NCI-H1417 treated with DMSO at 0.1 percent for 48 hours (cell line): ENCODE results near the gene HNRNPC.
"Not testable (repeated sequence)": the region's sequence is repeated elsewhere in the genome, so short reads cannot be mapped to it uniquely, and the experiment has no call there.

Experiments used
- DNase-seq: peaks from one replicate; lab custom pipeline; 2025; lab: John Stamatoyannopoulos, UW

The HNRNPC gene

DNA sequence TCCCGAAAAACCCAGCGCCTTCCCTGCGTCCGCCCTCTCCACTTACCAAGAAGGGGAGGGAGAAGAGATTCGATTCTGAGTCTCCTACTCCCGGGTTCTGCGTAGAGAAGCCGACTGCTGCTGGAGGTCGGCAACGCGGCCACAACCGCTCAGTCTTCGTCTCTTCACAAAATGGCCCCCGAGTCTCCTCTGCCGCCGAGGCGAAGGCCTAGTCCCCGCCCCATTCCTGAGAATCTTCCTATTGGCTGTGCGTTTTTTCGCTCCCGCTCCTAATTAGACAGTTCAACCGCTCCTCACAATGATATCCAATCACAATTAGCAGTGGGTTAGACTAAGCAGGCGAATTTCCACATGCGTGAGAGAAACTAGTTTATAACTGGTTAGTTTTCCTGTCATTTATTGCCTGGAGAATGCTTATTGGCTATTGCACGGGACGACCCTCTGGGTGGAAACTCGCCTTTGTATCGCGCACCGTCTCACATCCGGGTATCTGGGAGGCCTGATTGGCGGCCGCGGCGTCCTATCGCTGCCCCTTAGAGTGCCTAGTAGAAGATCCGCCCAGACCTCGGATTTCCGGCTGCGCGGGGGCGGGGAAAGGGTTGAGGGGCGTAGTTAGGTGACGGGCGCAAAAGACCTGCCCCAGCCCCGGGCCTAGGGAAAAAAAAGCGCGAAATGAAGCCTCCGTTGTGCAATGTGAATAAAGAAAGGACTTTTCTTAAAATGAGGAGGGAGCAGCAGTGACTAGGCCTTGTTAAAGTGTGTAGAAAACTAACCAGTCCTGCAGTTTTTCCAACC is at the start of gene HNRNPC:
Gene HNRNPC (minus strand): TSS at position 191 of the 795 bp plus-strand sequence. CDS start 35,249 bp downstream, outside the sequence.
- DNase-seq: peak; percentile 100

DNA sequence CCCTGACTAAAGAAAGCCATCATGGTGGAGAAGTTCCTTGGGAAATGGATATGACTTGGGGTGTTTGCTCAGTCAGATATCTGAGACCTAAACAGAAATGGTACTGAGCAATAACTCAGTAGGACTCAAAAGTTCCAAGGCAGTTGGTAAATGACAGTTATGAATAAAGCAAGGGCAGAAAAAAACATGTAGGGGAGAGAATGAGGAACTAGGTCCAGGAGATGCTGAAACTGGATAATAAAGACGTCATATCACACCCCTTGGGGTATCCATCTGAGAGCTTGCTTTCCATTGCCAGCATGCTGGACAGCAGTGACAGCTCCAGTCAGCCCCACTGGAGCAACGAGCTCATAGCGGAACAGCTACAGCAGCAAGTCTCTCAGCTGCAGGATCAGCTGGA is 48.2 kb upstream of the HNRNPC start:
- DNase-seq: no peak

DNA sequence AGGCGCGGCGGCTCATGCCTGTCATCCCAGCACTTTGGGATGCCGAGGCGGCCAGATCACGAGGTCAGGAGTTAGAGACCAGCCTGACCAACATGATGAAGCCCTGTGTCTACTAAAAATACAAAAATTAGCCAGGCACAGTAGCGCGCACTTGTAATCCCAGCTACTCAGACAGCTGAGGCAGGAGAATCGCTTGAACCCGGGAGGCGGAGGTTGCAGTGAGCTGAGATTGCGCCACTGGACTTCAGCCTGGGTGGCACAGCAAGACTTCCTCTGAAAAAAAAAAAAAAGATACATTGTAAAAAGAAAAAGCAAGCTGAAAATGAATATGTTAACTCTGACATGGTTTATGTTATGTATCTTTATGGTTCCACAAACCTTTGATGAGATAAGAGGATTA is 44.3 kb upstream of the HNRNPC start:
- DNase-seq: no peak

DNA sequence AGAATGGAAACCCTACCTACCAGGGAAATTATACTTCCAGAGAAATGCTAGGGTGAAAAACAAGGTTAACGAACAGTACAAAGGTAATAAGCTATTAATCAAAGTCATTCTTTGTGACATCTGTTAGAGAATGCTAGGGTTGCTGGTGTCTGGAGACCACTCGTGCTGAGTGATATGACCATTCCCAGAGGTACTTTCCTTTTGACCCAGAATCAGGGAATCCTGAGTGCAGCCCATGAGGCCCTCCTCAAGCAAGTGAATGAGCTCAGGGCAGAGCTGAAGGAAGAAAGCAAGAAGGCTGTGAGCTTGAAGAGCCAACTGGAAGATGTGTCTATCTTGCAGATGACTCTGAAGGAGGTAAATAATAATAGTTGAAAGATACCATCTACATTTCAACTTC is 42.4 kb upstream of the HNRNPC start:
- no peak for DNase-seq

DNA sequence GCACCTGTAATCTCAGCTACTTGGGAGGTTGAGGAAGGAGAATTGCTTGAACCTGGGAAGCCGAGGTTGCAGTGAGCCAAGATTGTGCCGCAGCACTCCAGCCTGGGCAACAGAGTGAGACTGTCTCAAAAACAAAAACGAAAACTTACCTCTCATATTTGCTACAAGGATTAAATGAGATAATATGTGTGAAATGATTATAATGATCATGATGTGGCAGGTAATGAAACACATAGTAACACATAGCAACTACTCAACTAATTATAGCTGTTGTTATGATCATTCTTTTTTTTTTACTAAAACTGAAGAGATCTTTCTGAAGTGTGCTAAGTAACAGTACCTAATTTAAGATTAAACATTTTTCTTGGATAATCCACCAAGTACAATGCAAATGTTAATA is 40.7 kb upstream of the HNRNPC start:
- DNase-seq: no peak

DNA sequence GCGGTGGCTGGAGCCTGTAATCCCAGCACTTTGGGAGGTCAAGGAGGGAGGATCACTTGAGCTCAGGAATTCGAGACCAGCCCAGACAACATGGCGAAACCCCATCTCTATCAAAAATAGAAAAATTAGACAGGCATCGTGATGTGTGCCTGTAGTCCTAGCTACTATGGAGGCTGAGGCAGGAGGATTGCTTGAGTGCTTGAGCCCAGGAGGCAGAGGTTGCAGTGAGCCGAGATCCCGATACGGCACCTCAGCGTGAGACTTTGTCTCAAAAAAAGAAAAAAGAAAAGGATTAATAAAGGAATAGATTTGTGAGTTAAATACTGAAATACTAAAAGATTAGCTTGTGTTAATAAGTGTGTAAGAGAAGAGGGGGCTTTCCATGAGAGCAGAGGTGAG is 40.0 kb upstream of the HNRNPC start:
- no peak for DNase-seq

DNA sequence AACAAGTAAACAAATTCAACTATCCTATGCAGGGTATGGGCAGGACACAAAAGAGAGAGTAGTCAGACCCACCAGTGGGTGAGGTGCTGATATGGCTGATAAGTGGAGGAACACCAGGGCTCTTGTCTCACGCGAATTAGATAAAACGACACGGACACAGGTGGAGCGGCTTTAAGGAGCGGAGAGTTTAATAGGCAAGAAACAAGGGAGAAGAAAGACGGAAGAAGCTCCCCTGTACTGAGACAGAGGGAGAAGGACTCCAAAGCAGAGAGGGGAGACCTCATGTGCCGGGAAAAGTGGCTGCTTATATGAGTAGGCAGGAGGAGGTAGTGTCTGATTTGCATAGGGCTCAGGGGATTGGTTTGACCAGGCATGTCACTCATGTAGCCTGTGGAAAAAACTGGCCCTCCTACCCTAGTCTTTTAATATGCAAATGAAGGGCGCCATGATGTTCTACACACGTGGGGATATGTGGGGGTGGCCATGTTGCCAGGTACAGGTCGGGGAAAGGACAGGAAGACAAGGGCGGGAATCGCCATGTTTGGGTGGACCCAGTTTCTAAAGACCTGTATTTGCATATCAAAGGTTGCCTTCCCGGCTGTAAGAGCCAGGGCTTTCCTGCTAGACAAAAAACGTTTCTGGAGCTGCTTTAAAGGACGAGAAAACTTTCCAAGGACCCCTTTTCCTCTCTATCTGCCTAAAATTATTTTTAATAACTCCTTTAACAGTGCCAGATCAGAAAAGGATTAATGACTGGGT is 39.4 kb upstream of the HNRNPC start:
- peak; percentile 81 for DNase-seq

DNA sequence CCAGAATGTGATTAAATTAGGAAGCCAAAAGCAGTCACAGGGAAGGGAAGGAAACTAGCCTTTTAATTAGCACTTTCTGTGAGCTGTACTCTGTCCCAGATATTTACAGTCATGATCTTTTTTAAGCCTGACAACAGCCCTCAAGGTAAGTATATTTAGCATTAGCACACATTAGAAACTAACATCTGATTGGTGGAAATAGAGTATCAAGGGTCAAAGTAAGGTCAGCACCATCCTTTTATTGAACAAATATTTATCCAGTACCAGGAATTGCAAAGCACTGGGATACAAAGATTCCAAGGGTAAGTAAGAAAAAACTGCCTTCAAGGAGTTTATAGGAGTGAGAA is 38.9 kb upstream of the HNRNPC start:
- DNase-seq: peak; percentile 16

DNA sequence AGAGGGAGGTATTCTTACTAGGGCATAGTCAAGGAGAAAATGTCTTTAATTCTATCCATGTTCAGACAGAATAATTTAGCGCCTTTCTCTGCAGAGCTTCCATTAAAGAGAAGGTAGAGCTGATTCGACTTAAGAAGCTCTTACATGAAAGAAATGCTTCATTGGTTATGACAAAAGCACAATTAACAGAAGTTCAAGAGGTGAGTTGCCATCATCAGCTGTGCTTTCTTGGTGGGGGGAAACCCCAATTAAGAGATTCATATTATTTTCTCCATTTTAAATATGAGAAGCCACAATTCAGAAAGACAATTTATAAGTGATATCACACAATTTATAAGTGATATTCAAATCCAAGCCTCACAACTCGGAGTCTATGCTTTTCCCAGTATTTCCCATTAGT is 38.4 kb upstream of the HNRNPC start:
- no peak for DNase-seq

DNA sequence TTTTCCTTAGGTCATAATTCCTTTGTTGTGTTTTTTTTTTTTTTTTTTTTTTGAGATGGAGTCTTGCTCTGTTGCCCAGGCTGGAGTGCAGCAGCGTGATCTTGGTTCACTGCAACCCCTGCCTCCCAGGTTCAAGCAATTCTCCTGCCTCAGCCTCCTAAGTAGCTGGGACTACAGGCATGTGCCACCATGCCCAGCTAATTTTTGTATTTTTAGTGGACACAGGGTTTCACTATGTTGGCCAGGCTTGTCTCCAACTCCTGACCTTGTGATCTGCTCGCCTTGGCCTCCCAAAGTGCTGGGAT is 33.5 kb upstream of the HNRNPC start:
- not testable (repeated sequence) for DNase-seq

DNA sequence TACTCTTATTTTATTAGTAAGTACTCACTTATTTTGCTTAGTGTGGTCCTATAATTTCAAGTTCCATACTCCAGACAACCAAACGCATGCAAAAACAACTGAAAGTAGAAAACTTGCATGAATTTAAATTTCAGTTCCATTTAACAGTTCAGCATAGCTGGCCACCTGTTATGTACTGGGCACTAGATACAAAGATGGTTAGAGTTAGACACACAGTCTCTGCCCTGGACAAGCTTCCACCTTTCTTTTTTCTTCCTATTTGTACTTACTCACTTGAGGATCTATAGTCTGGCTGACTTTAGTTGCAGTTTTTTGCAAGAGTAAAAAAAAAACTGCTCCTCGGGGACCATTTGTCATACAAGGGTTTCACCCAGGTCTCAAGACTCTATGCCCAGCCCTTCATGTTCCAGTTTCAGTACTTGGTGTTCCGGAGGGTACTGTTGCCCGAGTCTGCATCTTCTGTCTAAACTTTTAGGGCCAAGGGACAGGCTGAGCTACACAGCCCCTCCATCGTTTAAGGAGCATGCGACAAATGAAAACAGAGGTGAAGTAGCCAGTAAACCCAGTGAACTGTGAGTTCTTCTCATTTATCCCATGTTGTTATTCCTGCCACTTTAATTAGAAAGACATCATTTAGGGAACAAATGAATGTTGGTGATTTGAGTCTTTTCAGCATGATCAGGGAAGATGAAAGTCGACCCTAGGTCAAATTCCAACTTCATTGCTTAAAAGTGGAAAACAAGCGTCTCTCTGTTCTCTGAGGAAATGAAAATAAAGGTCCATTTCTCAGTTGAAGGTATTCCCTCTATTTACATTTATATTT is 33.0 kb upstream of the HNRNPC start:
- no peak for DNase-seq

DNA sequence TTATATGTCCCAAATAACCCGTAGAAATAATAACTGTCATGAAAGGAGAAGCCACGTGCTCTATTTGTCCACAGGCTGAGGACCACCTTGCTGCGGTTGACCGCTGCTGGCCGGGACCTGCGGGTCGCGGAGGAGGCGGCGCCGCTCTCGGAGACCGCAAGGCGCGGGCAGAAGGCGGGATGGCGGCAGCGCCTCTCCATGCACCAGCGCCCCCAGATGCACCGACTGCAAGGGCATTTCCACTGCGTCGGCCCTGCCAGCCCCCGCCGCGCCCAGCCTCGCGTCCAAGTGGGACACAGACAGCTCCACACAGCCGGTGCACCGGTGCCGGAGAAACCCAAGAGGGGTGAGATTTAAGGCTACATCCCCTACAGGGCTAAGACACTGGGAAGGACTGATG is 31.6 kb upstream of the HNRNPC start:
- no peak for DNase-seq

DNA sequence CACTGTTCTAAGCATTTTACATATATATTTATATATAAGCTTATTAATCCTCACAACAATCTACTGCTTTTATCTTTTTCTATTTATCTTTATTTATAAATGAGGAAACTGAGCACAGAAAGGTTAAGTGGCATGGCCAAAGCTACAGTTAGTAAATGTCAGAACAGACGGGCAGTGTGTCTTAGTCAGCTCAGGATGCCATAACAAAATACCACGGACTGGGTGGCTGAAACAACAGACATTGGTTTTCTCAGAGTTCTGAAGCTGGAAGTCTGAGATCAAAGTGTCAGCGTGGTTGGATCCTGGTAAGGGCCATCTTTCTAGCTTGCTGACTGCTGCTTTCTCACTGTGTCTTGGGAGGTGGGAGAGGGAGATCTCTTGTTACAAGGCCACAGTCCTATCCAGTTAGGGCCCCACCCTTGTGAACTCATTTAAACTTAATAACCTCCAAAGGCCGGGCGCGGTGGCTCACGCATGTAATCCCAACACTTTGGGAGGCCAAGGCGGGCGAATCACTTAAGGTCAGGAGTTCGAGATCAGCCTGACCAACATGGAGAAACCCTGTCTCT is 30.4 kb upstream of the HNRNPC start:
- no peak for DNase-seq

DNA sequence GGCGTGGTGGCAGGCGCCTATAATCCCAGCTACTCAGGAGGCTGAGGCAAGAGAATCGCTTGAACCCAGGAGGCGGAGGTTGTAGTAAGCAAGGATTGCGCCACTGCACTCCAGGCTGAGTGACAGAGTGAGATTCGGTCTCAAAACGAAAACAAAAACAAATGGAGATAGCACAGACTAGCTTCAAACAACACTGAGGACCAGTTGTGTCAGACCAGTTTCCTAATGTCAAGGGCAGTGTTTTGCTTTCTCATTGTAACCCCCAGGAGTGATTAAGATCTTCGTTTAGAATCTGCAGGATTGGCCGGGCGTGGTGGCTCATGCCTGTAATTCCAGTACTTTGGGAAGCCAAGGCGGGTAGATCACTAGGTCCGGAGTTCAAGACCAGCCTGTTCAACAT is 29.1 kb upstream of the HNRNPC start:
- DNase-seq: no peak

DNA sequence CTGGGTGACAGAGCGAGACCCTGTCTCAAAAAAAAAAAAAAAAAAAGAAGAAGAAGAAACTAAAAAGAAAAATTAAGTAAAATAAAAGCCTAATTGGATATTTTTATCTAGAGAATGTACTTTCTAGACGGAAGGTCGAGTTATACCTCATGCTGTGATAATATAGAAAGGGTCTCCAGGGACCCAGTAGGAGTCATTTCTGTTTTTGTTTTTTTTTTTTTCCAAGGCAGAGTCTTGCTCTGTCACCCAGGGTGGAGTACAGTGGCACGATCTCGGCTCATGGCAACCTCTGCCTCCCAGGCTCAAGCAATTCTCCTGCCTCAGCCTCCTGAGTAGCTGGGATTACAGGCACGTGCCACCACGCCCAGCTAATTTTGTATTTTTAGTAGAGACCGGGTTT is 24.8 kb upstream of the HNRNPC start:
- DNase-seq: not testable (repeated sequence)

DNA sequence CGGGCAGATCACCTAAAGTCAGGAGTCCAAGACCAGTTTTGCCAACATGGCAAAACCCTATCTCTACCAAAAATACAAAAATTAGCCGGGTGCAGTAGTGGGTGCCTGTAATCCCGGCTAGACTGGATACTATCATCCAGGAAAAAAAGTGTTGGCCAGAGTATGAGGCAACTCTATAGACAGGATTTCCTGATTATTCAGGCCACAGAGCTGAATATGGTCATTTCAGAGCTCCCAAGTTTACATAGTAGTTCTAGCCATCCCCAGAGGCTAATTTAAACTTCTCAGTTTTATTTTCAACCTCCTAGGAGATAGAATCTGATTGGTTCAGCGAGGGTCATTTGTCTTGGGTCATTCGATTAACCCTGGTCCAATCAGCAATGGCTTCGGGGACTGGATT is 17.9 kb upstream of the HNRNPC start:
- no peak for DNase-seq

DNA sequence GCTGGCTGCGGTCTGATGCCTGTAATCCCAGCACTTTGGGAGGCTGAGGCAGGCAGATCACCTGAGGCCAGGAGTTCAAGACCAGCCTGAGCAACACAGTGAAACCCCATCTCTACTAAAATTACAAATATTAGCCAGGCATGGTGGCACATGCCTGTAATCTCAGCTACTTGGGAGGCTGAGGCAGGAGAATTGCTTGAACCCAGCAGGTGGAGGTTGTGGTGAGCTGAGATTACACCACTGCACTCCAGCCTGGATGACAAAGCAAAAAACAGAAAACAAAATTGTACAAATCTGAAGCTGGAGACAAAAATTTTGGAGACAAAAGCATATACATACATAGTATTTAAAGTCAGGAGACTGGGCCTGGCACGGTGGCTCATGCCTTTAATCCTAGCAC is 17.3 kb upstream of the HNRNPC start:
- not testable (repeated sequence) for DNase-seq

DNA sequence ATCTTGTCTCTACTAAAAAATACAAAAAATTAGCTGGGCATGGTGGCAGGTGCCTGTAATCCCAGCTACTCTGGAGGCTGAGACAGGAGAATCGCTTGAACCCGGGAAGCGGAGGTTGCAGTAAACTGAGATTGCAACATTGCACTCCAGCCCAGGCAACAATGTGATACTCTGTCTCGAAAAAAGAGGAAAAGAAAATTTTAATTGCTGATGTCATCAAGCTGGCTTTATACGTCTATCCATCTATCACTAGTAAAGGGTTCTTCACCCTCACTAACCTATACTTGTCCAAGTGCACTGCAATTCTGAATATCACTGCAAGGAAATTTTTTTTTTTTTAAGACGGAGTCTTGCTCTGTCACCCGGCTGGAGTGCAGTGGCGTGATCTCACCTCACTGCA is 12.7 kb upstream of the HNRNPC start:
- not testable (repeated sequence) for DNase-seq

DNA sequence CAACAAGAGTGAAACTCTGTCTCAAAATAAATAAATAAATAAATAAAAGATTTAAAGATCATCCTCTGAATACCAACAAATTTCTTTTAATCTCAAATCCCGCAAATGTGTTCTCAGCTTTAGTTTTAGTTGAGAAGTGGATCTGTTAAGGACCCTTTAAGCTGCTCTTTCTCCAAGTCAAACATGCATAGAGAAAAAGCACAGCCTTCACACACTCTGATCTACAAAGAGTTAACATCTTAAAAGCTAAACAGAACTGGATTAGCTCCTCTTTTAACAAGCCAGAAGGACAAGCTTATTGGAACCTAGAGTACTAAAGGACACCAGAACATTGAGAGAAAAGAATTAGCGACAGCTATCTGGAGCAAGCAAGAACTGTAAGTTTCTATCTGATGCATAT is 10.5 kb upstream of the HNRNPC start, which contains the start of gene RPGRIP1:
Gene RPGRIP1 (plus strand): TSS at position 301 of the 400 bp plus-strand sequence. CDS start 7,894 bp downstream, outside the sequence.
- DNase-seq: no peak

DNA sequence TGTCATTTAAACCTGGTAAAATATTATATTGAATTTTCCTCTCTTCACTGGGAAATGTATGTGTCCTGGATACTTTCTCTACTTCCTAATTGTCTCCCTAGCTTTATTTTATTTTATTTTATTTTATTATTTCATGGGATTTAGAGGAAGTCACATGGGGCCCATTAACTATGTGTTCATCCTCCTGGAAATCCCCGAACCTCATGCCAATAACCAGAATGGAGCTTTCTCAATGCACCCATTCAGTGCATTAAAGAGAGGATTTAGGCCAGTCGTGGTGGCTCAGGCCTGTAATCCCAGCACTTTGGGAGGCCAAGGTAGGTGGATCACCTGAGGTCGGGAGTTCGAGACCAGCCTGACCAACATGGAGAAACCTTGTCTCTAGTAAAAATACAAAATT is 9.4 kb upstream of the HNRNPC start:
- DNase-seq: no peak

DNA sequence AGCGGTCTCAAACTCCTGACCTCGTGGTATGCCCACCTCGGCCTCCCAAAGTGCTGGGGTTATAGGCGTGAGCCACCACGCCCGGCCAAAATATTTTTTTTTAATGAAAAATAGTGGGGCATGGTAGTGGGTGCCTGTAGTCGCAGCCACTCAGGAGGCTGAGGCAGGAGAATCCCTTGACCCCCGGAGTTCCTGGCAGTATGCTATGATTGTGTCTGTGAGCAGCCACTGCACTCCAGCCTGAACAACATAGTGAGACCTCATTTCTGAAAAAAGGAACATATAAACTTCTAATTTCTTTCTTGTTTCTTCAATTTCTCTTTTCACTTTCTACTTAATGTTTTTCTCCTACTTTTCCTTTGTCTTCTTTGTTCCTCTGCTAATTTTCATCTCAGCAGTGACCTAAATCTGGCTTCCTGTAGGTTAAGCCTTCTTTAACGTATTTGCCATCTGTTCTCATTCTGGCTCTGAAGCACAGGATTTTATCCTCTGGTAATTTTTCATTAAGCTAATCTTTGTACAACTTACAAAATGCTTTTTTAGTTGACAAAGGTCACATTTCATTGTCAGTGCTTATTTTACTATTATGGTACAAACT is 6.1 kb upstream of the HNRNPC start:
- DNase-seq: no peak

DNA sequence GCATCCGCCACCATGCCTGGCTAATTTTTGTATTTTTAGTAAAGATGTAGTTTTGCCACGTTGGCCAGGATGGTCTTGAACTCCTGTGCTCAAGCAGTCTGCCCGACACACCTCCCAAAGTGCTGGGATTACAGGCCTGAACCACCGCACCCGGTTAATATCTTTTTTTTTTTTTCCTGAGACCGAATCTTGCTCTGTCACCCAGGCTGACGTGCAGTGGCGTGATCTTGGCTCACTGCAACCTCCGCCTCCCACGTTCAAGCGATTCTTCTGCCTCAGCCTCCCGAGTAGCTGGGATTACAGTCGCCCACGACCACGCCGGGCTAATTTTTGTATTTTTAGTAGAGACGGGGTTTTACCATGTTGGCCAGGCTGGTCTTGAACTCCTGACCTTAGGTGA is 3.4 kb upstream of the HNRNPC start:
- DNase-seq: not testable (repeated sequence)
